ENCODE measurements around the gene PCDHGA1.

PCDHGA1 gene

DNA sequence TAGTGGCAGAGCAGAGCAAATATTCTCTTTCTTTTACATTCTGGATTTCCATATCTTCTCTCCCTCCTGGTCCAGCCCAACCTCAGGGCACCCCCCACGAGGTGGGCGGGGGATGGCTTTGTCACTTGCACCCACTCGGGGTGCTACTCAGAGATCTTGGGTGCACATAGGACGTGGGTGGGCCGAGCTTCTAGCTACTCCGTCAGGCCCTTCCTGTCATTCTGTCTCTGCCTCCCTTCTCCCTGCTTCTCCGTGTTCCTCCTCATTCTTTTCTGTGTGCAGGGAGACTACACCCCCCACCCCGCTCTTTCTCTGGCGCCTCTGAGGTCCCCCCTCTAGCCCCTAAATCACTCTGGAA, 178.1 kb downstream of the PCDHGA1 start:
- no peak overlapping the region for H3K27ac ChIP-seq
- TF ChIP-seq, protein P1, sequence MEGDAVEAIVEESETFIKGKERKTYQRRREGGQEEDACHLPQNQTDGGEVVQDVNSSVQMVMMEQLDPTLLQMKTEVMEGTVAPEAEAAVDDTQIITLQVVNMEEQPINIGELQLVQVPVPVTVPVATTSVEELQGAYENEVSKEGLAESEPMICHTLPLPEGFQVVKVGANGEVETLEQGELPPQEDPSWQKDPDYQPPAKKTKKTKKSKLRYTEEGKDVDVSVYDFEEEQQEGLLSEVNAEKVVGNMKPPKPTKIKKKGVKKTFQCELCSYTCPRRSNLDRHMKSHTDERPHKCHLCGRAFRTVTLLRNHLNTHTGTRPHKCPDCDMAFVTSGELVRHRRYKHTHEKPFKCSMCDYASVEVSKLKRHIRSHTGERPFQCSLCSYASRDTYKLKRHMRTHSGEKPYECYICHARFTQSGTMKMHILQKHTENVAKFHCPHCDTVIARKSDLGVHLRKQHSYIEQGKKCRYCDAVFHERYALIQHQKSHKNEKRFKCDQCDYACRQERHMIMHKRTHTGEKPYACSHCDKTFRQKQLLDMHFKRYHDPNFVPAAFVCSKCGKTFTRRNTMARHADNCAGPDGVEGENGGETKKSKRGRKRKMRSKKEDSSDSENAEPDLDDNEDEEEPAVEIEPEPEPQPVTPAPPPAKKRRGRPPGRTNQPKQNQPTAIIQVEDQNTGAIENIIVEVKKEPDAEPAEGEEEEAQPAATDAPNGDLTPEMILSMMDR (IDR thresholded peaks at IDR 0.05), result no peak
- no peak for TF ChIP-seq ZFX (IDR thresholded peaks at IDR 0.05; ENCODE audit: borderline replicate concordance)

DNA sequence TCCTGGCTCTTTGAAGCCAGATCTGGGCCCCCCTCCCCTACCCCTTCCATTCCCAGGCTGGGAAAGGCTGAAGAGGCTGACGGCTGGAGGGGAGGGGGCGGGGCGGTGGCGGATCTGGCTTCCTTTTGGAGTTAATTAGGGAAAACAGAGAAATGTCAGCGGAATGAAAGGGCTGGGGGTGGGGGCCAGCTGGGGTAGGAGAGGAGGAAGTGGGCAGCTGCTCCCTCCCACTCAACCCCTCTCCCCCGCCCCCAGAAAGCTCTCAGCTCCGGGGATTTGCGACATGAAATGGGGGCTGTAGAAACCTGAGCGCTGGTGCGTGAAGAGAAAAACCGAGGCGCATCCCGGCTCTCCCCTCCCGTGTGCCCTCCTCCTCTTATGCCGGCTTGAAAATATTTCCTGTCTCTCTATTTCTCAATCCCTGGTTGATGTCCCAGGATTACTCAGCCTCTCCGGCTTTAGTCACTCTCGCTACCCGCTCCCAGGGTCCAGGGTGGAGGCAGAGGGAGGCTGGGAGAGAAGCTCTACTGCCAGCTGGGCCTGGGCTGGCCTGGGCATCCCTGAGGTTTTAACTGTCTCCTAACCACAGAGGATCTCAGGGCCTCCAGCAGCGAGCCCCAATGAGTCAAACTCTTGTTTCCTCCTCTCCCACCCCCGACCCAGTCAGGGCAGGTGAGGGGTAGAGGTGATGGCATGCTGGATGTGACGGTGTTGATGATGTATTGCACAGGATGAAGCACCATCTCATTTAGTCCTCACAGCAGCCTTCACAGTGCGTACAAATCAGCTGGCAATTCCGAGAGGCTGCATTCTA, 178.7 kb downstream of the PCDHGA1 start:
- TF ChIP-seq, protein P1 (IDR thresholded peaks at IDR 0.05), result no peak
- TF ChIP-seq ZFX (IDR thresholded peaks at IDR 0.05; ENCODE audit: borderline replicate concordance), result no peak
- H3K27ac ChIP-seq, result no peak overlapping the region

DNA sequence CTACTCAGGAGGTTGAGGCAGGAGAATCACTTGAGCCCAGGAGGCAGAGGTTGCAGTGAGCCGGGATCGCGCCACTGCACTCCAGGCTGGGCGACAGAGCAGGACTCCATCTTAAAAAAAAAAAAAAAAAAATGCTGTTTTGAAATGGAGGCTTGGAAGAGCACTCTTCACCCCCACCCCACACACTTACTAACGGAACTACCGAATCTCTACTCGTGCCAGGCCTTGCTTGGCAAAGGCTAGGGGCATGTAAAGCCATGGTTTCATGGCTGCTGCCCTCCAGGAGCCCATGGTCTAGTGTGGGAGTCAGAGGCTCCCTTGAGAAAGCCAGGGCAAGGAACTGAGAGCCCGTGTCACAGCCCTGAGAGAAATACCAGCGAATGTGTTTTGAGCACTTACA, 179.8 kb downstream of the PCDHGA1 start:
- no peak overlapping the region for H3K27ac ChIP-seq
- TF ChIP-seq ZFX (IDR thresholded peaks at IDR 0.05; ENCODE audit: borderline replicate concordance), result no peak
- TF ChIP-seq, protein P1 (IDR thresholded peaks at IDR 0.05), result no peak

DNA sequence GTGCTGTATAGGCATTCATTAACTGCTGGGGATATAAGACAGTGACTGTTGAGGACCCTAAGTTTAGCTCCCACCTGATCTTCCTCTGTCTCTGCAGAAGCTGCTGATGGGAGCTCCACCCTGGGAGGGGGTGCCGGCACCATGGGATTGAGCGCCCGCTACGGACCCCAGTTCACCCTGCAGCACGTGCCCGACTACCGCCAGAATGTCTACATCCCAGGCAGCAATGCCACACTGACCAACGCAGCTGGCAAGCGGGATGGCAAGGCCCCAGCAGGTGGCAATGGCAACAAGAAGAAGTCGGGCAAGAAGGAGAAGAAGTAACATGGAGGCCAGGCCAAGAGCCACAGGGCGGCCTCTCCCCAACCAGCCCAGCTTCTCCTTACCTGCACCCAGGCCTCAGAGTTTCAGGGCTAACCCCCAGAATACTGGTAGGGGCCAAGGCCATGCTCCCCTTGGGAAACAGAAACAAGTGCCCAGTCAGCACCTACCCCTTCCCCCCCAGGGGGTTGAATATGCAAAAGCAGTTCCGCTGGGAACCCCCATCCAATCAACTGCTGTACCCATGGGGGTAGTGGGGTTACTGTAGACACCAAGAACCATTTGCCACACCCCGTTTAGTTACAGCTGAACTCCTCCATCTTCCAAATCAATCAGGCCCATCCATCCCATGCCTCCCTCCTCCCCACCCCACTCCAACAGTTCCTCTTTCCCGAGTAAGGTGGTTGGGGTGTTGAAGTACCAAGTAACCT, 180.7 kb downstream of the PCDHGA1 start:
- H3K27ac ChIP-seq, result no peak overlapping the region

DNA sequence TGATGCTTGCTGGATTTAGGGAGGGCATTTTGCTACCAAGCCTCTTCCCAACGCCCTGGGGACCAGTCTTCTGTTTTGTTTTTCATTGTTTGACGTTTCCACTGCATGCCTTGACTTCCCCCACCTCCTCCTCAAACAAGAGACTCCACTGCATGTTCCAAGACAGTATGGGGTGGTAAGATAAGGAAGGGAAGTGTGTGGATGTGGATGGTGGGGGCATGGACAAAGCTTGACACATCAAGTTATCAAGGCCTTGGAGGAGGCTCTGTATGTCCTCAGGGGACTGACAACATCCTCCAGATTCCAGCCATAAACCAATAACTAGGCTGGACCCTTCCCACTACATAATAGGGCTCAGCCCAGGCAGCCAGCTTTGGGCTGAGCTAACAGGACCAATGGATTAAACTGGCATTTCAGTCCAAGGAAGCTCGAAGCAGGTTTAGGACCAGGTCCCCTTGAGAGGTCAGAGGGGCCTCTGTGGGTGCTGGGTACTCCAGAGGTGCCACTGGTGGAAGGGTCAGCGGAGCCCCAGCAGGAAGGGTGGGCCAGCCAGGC, 181.5 kb downstream of the PCDHGA1 start:
- no peak overlapping the region for H3K27ac ChIP-seq
- TF ChIP-seq, protein P1 (IDR thresholded peaks at IDR 0.05), result no peak
- TF ChIP-seq ZFX (IDR thresholded peaks at IDR 0.05; ENCODE audit: borderline replicate concordance), result no peak

More for the DNA sequence above, 180.7 kb downstream of the PCDHGA1 start:
- TF ChIP-seq ZFX (IDR thresholded peaks at IDR 0.05; ENCODE audit: borderline replicate concordance), result no peak
- TF ChIP-seq, protein P1 (IDR thresholded peaks at IDR 0.05), result no peak

DNA sequence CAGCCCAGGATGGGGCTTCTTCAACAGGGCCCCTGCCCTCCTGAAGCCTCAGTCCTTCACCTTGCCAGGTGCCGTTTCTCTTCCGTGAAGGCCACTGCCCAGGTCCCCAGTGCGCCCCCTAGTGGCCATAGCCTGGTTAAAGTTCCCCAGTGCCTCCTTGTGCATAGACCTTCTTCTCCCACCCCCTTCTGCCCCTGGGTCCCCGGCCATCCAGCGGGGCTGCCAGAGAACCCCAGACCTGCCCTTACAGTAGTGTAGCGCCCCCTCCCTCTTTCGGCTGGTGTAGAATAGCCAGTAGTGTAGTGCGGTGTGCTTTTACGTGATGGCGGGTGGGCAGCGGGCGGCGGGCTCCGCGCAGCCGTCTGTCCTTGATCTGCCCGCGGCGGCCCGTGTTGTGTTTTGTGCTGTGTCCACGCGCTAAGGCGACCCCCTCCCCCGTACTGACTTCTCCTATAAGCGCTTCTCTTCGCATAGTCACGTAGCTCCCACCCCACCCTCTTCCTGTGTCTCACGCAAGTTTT, 182.1 kb downstream of the PCDHGA1 start:
- H3K27ac ChIP-seq, result no peak overlapping the region
- TF ChIP-seq, protein P1 (IDR thresholded peaks at IDR 0.05), result peak; percentile 94
- TF ChIP-seq ZFX (IDR thresholded peaks at IDR 0.05; ENCODE audit: borderline replicate concordance), result no peak

All from 22Rv1 (cell line).